NCI-H1105 treated with DMSO at 0.1 percent for 48 hours (cell line): ENCODE measurements around the gene CHRNE.

Experiments used
- DNase-seq: peaks from one replicate; lab custom pipeline; 2025; lab: John Stamatoyannopoulos, UW

CHRNE gene

GRCh38 chr17:4903051-4903818 is at the start of gene CHRNE:
CHRNE (minus strand) TSS chr17:4903098; CDS start chr17:4903063, 35 bp downstream.
- peak; percentile 84 for DNase-seq

- DNase-seq = no peak
Measured at GRCh38 chr17:4951486-4951885, 48.6 kb upstream of the CHRNE start.

- peak; percentile 71 for DNase-seq
Measured at GRCh38 chr17:4950746-4951204, 47.9 kb upstream of the CHRNE start, which contains the start of gene ENO3. ENO3 (plus strand) TSS chr17:4951119; CDS start chr17:4951830, 711 bp downstream.

GRCh38 chr17:4950075-4950745 is 47.3 kb upstream of the CHRNE start:
- DNase-seq = peak; percentile 36

GRCh38 chr17:4949321-4950074 is 46.6 kb upstream of the CHRNE start:
- DNase-seq = peak; percentile 62

GRCh38 chr17:4948931-4949320 is 46.0 kb upstream of the CHRNE start:
- peak; percentile 77 for DNase-seq

- peak; percentile 83 for DNase-seq
Measured at GRCh38 chr17:4948166-4948930, 45.5 kb upstream of the CHRNE start, which contains the start of gene PFN1. PFN1 (minus strand) TSS chr17:4948530; CDS start chr17:4948394, 136 bp downstream.

GRCh38 chr17:4947411-4948165 is 44.7 kb upstream of the CHRNE start:
- DNase-seq = peak; percentile 45

GRCh38 chr17:4947010-4947410 is 44.1 kb upstream of the CHRNE start:
- no peak for DNase-seq

GRCh38 chr17:4946312-4946976 is 43.5 kb upstream of the CHRNE start:
- DNase-seq = no peak

- DNase-seq = no peak
Measured at GRCh38 chr17:4945944-4946280, 43.0 kb upstream of the CHRNE start.

GRCh38 chr17:4945176-4945943 is 42.5 kb upstream of the CHRNE start:
- DNase-seq = no peak

- no peak for DNase-seq
Measured at GRCh38 chr17:4944554-4945175, 41.8 kb upstream of the CHRNE start.

GRCh38 chr17:4944163-4944553 is 41.3 kb upstream of the CHRNE start:
- no peak for DNase-seq

- DNase-seq = no peak
Measured at GRCh38 chr17:4942760-4943508, 40.0 kb upstream of the CHRNE start.

GRCh38 chr17:4941319-4941610 is 38.4 kb upstream of the CHRNE start:
- DNase-seq = no peak

- no peak for DNase-seq
Measured at GRCh38 chr17:4940555-4941318, 37.8 kb upstream of the CHRNE start.
